Endodermal cell (in vitro differentiated cells): Measurements from ENCODE around the gene GSDME. TPM values are rescaled to one million over a fixed set of nuclear protein-coding genes. Genes with fewer than 3 reads are reported as not detected.
A peak's percentile ranks its signal among the peaks of the same experiment; 100 is the strongest.

Source experiments
- DNase-seq: peaks from one replicate; pipeline ENCODE4 v3.0.0-alpha.2; 2017
- H3K27ac ChIP-seq: 2 replicates; pipeline ENCODE4 v1.5.1; 2013; ENCODE audit warnings: mild to moderate bottlenecking, low read depth, low read length, moderate library complexity
- H3K27me3 ChIP-seq: 2 replicates; pipeline ENCODE4 v1.6.1; 2013; ENCODE audit warnings: mild to moderate bottlenecking, low read length, moderate library complexity; ENCODE audit not compliant: insufficient read depth, control insufficient read depth, poor library complexity, severe bottlenecking
- H3K36me3 ChIP-seq: 2 replicates; pipeline ENCODE4 v1.7.0; 2013; ENCODE audit warnings: mild to moderate bottlenecking, low read length, moderate library complexity; ENCODE audit not compliant: control insufficient read depth, insufficient read depth
- H3K4me1 ChIP-seq: one replicate; pipeline ENCODE4 v1.7.0; 2013; ENCODE audit warnings: low read length; ENCODE audit not compliant: control insufficient read depth, insufficient read depth
- H3K4me3 ChIP-seq: 2 replicates; pipeline ENCODE4 v1.5.1; 2013; ENCODE audit warnings: mild to moderate bottlenecking, low read length, moderate library complexity
- H3K9ac ChIP-seq: 2 replicates; pipeline ENCODE4 v1.6.1; 2013; ENCODE audit warnings: mild to moderate bottlenecking, low read length, moderate library complexity; ENCODE audit not compliant: poor library complexity, severe bottlenecking; ENCODE audit errors: extremely low read depth
- H3K9me3 ChIP-seq: 2 replicates; pipeline ENCODE4 v1.6.1; 2013; ENCODE audit warnings: mild to moderate bottlenecking, low read length, moderate library complexity; ENCODE audit not compliant: control insufficient read depth
- H3K27ac Mint-ChIP-seq: 2 replicates; pipeline ENCODE4 v1.8.0; 2020; ENCODE audit warnings: mixed read lengths
- H3K27me3 Mint-ChIP-seq: 2 replicates; pipeline ENCODE4 v1.8.0; 2021; ENCODE audit warnings: mild to moderate bottlenecking, mixed read lengths; ENCODE audit not compliant: insufficient read depth
- H3K36me3 Mint-ChIP-seq: 2 replicates; pipeline ENCODE4 v1.8.0; 2020; ENCODE audit warnings: low read depth, mixed read lengths
- H3K4me1 Mint-ChIP-seq: 2 replicates; pipeline ENCODE4 v1.8.0; 2020; ENCODE audit warnings: mixed read lengths
- H3K4me3 Mint-ChIP-seq: 2 replicates; pipeline ENCODE4 v1.8.0; 2020; ENCODE audit warnings: mild to moderate bottlenecking, moderate library complexity, mixed read lengths
- H3K9me3 Mint-ChIP-seq: 2 replicates; pipeline ENCODE4 v1.8.0; 2020; ENCODE audit warnings: mild to moderate bottlenecking, mixed read lengths
- WGBS, 2 experiments: methylation state at CpG; one replicate each; pipeline versions ENCODE4 v1.1.5 to v1.1.7; 2013; ENCODE audit warnings: missing lambda C conversion rate in 2 of 2, mixed read lengths in 1 of 2; ENCODE audit not compliant: insufficient coverage in 1 of 2, insufficient read length in 1 of 2; 5-methylcytosine and 5-hydroxymethylcytosine counted together
- total RNA-seq, 2 donors: library from RNA; stranded (reverse); fragmentation: NEBNext Ultra II Directional in 1 of 2; extraction: Animal tissue kit (Norgen Biotek cat#: 25700) in 1 of 2; gene quantifications; 2 replicates in 1 of 2; 3 replicates in 1 of 2; pipeline ENCODE4 v1.2.1, GENCODE V29; 2021
- TF ChIP-seq, protein P1 (sequence below): fragments of 200-600 bp; sonication (generic); conservative IDR thresholded peaks from 2 replicates; pipeline ENCODE4 v1.5.0; 2021; ENCODE audit warnings: antibody characterized with exemption, mild to moderate bottlenecking

GSDME gene
- total RNA-seq, 2 donors from 2014 or later = 8.9 to 17.9 TPM

DNA sequence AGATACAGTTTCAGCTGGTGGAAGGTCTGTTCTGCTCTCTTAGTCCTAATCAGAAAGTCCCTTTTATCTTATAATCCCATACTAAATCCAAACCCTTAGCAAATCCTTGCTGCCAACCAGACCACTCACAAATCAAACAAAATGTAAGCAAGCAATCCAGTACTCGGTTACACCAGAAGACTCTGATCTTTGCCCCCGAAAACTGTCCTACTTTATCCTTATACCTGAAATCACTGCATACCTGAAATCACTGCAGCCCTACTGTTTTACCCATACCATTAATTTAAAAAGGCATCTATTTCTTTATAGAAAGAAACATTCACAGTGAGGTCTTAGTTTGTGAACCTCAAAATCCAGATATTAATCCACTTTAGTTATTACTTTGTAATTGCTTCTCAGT, 64.7 kb downstream of the GSDME start:
- Histone ChIP-seq H3K9ac (no peak overlapping the region), H3K36me3 (no peaks in the 10 kb centered on the region), H3K27ac (no peak overlapping the region), H3K4me1 (peaks cover 10% of the 10 kb centered on the region), H3K27me3 (no peaks in the 10 kb centered on the region), H3K9me3 (no peaks in the 10 kb centered on the region), H3K4me3 (no peak overlapping the region)
- Mint-ChIP-seq H3K27ac (no peak overlapping the region), H3K4me3 (no peak overlapping the region), H3K36me3 (peaks cover 5% of the 10 kb centered on the region), H3K4me1 (peaks cover 47% of the 10 kb centered on the region), H3K9me3 (no peaks in the 10 kb centered on the region), H3K27me3 (no peaks in the 10 kb centered on the region)
- WGBS, 2 experiments = 81 to 83% methylated on average over 2 of the region's 2 CpGs
- TF ChIP-seq, protein P1, sequence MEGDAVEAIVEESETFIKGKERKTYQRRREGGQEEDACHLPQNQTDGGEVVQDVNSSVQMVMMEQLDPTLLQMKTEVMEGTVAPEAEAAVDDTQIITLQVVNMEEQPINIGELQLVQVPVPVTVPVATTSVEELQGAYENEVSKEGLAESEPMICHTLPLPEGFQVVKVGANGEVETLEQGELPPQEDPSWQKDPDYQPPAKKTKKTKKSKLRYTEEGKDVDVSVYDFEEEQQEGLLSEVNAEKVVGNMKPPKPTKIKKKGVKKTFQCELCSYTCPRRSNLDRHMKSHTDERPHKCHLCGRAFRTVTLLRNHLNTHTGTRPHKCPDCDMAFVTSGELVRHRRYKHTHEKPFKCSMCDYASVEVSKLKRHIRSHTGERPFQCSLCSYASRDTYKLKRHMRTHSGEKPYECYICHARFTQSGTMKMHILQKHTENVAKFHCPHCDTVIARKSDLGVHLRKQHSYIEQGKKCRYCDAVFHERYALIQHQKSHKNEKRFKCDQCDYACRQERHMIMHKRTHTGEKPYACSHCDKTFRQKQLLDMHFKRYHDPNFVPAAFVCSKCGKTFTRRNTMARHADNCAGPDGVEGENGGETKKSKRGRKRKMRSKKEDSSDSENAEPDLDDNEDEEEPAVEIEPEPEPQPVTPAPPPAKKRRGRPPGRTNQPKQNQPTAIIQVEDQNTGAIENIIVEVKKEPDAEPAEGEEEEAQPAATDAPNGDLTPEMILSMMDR = no peak
- no peak for DNase-seq

DNA sequence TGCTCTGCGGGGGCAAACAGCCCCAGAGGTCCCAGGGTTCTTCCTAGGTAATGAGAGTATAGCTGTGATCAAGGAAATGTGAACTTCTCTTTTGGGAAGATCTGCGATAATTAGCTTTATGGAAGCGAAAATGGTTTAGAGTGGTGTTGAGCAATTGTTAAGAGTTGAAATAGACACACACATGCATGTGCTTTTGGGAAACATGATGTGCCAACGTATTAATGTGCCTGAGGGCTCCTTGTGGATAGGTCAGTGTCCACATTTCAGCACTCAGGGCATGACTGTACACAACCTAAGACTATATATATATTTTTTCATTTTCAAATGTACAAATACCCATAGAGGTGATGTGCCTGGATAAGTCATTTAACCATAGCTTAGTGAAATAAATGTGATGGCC, 67.0 kb downstream of the GSDME start:
- WGBS, 2 experiments = 94 to 95% methylated on average over 3 to 4 of the region's 4 CpGs
- Histone ChIP-seq H3K9ac (no peak overlapping the region), H3K4me1 (peaks cover 6% of the 10 kb centered on the region), H3K4me3 (no peak overlapping the region), H3K27me3 (no peaks in the 10 kb centered on the region), H3K27ac (no peak overlapping the region), H3K36me3 (no peaks in the 10 kb centered on the region), H3K9me3 (no peaks in the 10 kb centered on the region)
- H3K27me3 Mint-ChIP-seq = no peaks in the 10 kb centered on the region
- peaks cover 19% of the 10 kb centered on the region for H3K36me3 Mint-ChIP-seq
- no peak for DNase-seq
- no peaks in the 10 kb centered on the region for H3K9me3 Mint-ChIP-seq
- H3K27ac Mint-ChIP-seq = peak overlapping the region; percentile 36
- H3K4me1 Mint-ChIP-seq = peaks cover 50% of the 10 kb centered on the region
- TF ChIP-seq, protein P1 = no peak
- H3K4me3 Mint-ChIP-seq = no peak overlapping the region

DNA sequence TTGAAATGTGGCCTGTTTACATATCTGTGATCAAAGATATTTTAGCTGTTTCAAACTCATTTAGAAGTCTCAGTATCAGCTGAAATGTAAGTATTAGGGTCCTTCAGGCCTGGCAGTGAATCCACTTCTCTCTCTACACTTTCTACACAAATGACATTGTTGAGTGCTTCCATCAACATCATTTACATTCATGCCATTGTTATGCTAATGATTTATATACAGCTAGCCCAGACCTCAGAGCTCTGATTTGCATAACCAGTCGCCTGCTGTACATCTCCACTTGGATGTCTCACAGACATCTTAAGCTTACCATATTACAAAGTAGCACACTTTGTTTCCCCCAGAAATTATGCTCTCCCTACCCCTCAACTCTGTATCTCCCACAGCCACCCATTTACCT, 71.6 kb downstream of the GSDME start:
- WGBS, 2 experiments = 81 to 82% methylated on average over 1 of the region's 1 CpG
- Mint-ChIP-seq H3K27ac (no peak overlapping the region), H3K36me3 (peaks cover 38% of the 10 kb centered on the region), H3K4me1 (peaks cover 37% of the 10 kb centered on the region), H3K27me3 (no peaks in the 10 kb centered on the region), H3K4me3 (no peak overlapping the region), H3K9me3 (no peaks in the 10 kb centered on the region)
- Histone ChIP-seq H3K9me3 (no peaks in the 10 kb centered on the region), H3K4me1 (no peaks in the 10 kb centered on the region), H3K36me3 (peaks cover 16% of the 10 kb centered on the region), H3K9ac (no peak overlapping the region), H3K4me3 (no peak overlapping the region), H3K27ac (peak overlapping the region; percentile 61), H3K27me3 (no peaks in the 10 kb centered on the region)
- TF ChIP-seq, protein P1 = no peak
- DNase-seq = no peak
